MM.1S (cell line): ENCODE data around the gene URI1.

Experiments
- DNase-seq: peaks from one replicate; pipeline ENCODE4 v3.0.0-alpha.2; 2015
- H2AFZ ChIP-seq: fragments of 300-600 bp; sonication (generic); 2 replicates; pipeline ENCODE4 v1.6.0; 2016; ENCODE audit warnings: antibody characterized with exemption, low read length
- H3F3A ChIP-seq: fragments of 300-600 bp; sonication (generic); 2 replicates; pipeline ENCODE4 v1.6.1; 2016; ENCODE audit warnings: mild to moderate bottlenecking, antibody characterized with exemption, low read length, moderate library complexity, mixed read lengths; ENCODE audit not compliant: insufficient read depth
- H3K27ac ChIP-seq: fragments of 300-600 bp; sonication (generic); 2 replicates; pipeline ENCODE4 v1.5.1; 2016; ENCODE audit warnings: mild to moderate bottlenecking, low read length
- H3K27me3 ChIP-seq: fragments of 300-600 bp; sonication (generic); replicated peaks from 2 replicates; pipeline ENCODE4 v1.6.0; 2016; ENCODE audit warnings: low read length; ENCODE audit not compliant: insufficient read depth
- H3K36me3 ChIP-seq: fragments of 300-600 bp; sonication (generic); replicated peaks from 2 replicates; pipeline ENCODE4 v1.6.1; 2016; ENCODE audit warnings: mild to moderate bottlenecking, low read length, mixed read lengths; ENCODE audit not compliant: insufficient read depth
- H3K4me1 ChIP-seq: fragments of 300-600 bp; sonication (generic); 2 replicates; pipeline ENCODE4 v1.6.1; 2016; ENCODE audit warnings: low read length, mixed read lengths
- H3K4me2 ChIP-seq: fragments of 300-600 bp; sonication (generic); 2 replicates; pipeline ENCODE4 v1.6.0; 2016; ENCODE audit warnings: low read depth, low read length
- H3K4me3 ChIP-seq: fragments of 300-600 bp; sonication (generic); 2 replicates; pipeline ENCODE4 v1.5.1; 2016; ENCODE audit warnings: low read length, mixed read lengths
- H3K79me2 ChIP-seq: fragments of 300-600 bp; sonication (generic); 2 replicates; pipeline ENCODE4 v1.6.1; 2016; ENCODE audit warnings: mixed run types, low read length, mixed read lengths
- H3K9ac ChIP-seq: fragments of 300-600 bp; sonication (generic); 2 replicates; pipeline ENCODE4 v1.6.1; 2016; ENCODE audit warnings: low read length, mixed read lengths
- H3K9me2 ChIP-seq: fragments of 300-600 bp; sonication (generic); replicated peaks from 2 replicates; pipeline ENCODE4 v1.6.1; 2016; ENCODE audit warnings: mild to moderate bottlenecking, low read length, mixed read lengths; ENCODE audit not compliant: insufficient read depth
- H3K9me3 ChIP-seq: fragments of 300-600 bp; sonication (generic); replicated peaks from 2 replicates; pipeline ENCODE4 v1.6.1; 2016; ENCODE audit warnings: mild to moderate bottlenecking, low read length, mixed read lengths; ENCODE audit not compliant: insufficient read depth
- H4K20me1 ChIP-seq: fragments of 300-600 bp; sonication (generic); 2 replicates; pipeline ENCODE4 v1.6.1; 2016; ENCODE audit warnings: mild to moderate bottlenecking, low read length, moderate library complexity, mixed read lengths; ENCODE audit not compliant: insufficient read depth
- EZH2 ChIP-seq: fragments of 300-600 bp; sonication (generic); optimal IDR thresholded peaks from 2 replicates; pipeline ENCODE3; 2017; ENCODE audit warnings: low read depth, mild to moderate bottlenecking, antibody characterized with exemption, low read length, mixed read lengths
- EZH2phosphoT487 ChIP-seq: fragments of 300-600 bp; sonication (generic); IDR thresholded peaks from 2 replicates; pipeline ENCODE4 v1.6.1; 2018; ENCODE audit warnings: antibody characterized with exemption, low read length
- TF ChIP-seq, protein P1 (sequence below): fragments of 300-600 bp; sonication (generic); IDR thresholded peaks from 2 replicates; pipeline ENCODE4 v1.5.1; 2016; ENCODE audit warnings: antibody characterized with exemption, low read length, mixed read lengths

URI1 gene

GRCh38 chr19:29969891-29970290 lies 27.9 kb downstream of the URI1 start:
- Histone ChIP-seq H3F3A (no peaks in the 10 kb centered on the region), H3K9me2 (no peaks in the 10 kb centered on the region), H4K20me1 (peaks cover 20% of the 10 kb centered on the region; the same call in 1 of the 2 replicates), H3K4me2 (no peak overlapping the region), H3K79me2 (peaks cover 95% of the 10 kb centered on the region), H3K36me3 (no peaks in the 10 kb centered on the region), H3K27me3 (no peaks in the 10 kb centered on the region), H3K4me3 (no peak overlapping the region), H3K27ac (no peak overlapping the region), H3K9me3 (no peaks in the 10 kb centered on the region), H2AFZ (no peak overlapping the region), H3K9ac (no peak overlapping the region), H3K4me1 (peaks cover 22% of the 10 kb centered on the region)
- no peak for DNase-seq
- TF ChIP-seq, protein P1, sequence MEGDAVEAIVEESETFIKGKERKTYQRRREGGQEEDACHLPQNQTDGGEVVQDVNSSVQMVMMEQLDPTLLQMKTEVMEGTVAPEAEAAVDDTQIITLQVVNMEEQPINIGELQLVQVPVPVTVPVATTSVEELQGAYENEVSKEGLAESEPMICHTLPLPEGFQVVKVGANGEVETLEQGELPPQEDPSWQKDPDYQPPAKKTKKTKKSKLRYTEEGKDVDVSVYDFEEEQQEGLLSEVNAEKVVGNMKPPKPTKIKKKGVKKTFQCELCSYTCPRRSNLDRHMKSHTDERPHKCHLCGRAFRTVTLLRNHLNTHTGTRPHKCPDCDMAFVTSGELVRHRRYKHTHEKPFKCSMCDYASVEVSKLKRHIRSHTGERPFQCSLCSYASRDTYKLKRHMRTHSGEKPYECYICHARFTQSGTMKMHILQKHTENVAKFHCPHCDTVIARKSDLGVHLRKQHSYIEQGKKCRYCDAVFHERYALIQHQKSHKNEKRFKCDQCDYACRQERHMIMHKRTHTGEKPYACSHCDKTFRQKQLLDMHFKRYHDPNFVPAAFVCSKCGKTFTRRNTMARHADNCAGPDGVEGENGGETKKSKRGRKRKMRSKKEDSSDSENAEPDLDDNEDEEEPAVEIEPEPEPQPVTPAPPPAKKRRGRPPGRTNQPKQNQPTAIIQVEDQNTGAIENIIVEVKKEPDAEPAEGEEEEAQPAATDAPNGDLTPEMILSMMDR = no peak
- TF ChIP-seq EZH2 = no peak
- no peak for TF ChIP-seq EZH2phosphoT487

DNA sequence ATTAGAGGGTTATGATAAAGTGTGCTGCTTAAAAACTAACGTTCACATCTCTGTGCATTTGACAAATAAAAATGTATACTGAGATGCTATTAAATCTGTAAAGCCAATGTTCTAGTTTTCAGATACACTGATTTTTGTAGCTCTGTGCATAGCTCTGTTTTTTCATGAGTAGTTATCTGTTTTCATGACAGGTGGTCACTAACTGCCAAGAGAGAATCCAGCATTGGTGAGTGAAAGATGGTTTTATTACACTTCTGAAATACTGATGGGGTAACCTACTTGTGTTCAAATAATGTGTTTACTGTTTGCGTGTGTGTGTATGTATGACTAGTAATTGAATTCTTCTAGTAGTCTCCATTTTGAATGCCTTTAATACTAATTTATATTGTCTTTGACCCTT lies 29.0 kb downstream of the URI1 start:
- TF ChIP-seq, protein P1 = no peak
- TF ChIP-seq EZH2 = no peak
- no peak for TF ChIP-seq EZH2phosphoT487
- Histone ChIP-seq H3K9me2 (no peaks in the 10 kb centered on the region), H4K20me1 (peaks cover 23% of the 10 kb centered on the region; the same call in 1 of the 2 replicates), H2AFZ (no peak overlapping the region), H3F3A (no peaks in the 10 kb centered on the region), H3K9ac (no peak overlapping the region), H3K4me2 (no peak overlapping the region), H3K9me3 (no peaks in the 10 kb centered on the region), H3K27me3 (no peaks in the 10 kb centered on the region), H3K4me1 (peaks cover 14% of the 10 kb centered on the region), H3K27ac (no peak overlapping the region), H3K36me3 (no peaks in the 10 kb centered on the region), H3K4me3 (no peak overlapping the region), H3K79me2 (peaks cover 91% of the 10 kb centered on the region)
- DNase-seq = no peak

DNA sequence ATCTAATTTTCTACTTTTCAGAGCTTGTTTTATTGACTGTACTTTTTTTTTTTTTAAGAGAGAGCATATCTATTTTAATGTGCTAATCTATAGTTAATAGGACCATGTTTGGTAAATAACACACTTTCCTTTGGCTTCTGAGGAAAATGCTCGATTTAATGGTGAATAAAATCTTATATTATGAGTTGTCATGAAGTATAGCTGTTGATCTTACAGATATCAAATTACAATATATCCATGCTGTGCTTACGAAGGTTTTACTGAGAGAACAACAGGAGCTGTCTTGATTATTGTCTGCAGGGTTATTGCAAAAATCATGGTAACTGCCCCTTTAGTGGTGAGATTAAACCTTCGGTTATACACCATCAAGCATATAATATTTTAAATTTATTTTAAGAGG lies 29.6 kb downstream of the URI1 start:
- H3K9me2 ChIP-seq = no peaks in the 10 kb centered on the region

More for the DNA sequence above, 29.6 kb downstream of the URI1 start:
- Histone ChIP-seq H3F3A (no peaks in the 10 kb centered on the region), H3K9me3 (no peaks in the 10 kb centered on the region), H4K20me1 (peaks cover 22% of the 10 kb centered on the region; the same call in 1 of the 2 replicates), H3K4me1 (peaks cover 9% of the 10 kb centered on the region), H3K4me3 (no peak overlapping the region), H3K36me3 (no peaks in the 10 kb centered on the region), H3K27me3 (no peaks in the 10 kb centered on the region), H3K9ac (no peak overlapping the region), H3K79me2 (peaks cover 91% of the 10 kb centered on the region), H2AFZ (no peak overlapping the region), H3K4me2 (no peak overlapping the region), H3K27ac (no peak overlapping the region)
- no peak for TF ChIP-seq EZH2
- TF ChIP-seq, protein P1 = no peak
- TF ChIP-seq EZH2phosphoT487 = no peak
- no peak for DNase-seq
